Activated CD4-positive, alpha-beta T cell treated with anti-CD3 and anti-CD28 coated beads, Interleukin-2, amount 50 U/mL, for 24 hours (primary cell): ENCODE data around the gene EPS8.
"Not testable (repeated sequence)": the region's sequence is repeated elsewhere in the genome, so short reads cannot be mapped to it uniquely, and the experiment has no call there.

Source experiments
- DNase-seq, 2 donors: peaks; one replicate each; pipeline ENCODE4 v3.0.0-alpha.2; 2020; ENCODE audit warnings: low read depth in 1 of 2, low spot score in 1 of 2

The EPS8 gene

GRCh38 chr12:15662303-15662980, 126.7 kb downstream of the EPS8 start:
- DNase-seq, result no peak

- DNase-seq, result no peak
Measured at GRCh38 chr12:15651371-15651770, 137.8 kb downstream of the EPS8 start.

GRCh38 chr12:15650399-15651128, 138.6 kb downstream of the EPS8 start:
- DNase-seq, result no peak

GRCh38 chr12:15649347-15649746, 139.8 kb downstream of the EPS8 start:
- DNase-seq, result no peak

- DNase-seq, result no peak
Measured at GRCh38 chr12:15648558-15648957, 140.6 kb downstream of the EPS8 start.

- no peak for DNase-seq
Measured at GRCh38 chr12:15646581-15646980, 142.6 kb downstream of the EPS8 start.

GRCh38 chr12:15644700-15645099, 144.5 kb downstream of the EPS8 start:
- DNase-seq, result no peak

- no peak for DNase-seq
Measured at GRCh38 chr12:15638231-15638630, 151.0 kb downstream of the EPS8 start.

GRCh38 chr12:15636060-15636890, 152.9 kb downstream of the EPS8 start:
- DNase-seq, result no peak

- DNase-seq, result no peak
Measured at GRCh38 chr12:15634010-15634683, 155.0 kb downstream of the EPS8 start.

- no peak for DNase-seq
Measured at GRCh38 chr12:15633201-15633600, 156.0 kb downstream of the EPS8 start.

GRCh38 chr12:15632708-15633107, 156.5 kb downstream of the EPS8 start:
- DNase-seq, result no peak

- DNase-seq, result no peak
Measured at GRCh38 chr12:15631007-15631715, 158.0 kb downstream of the EPS8 start.

- DNase-seq, result no peak
Measured at GRCh38 chr12:15629761-15630160, 159.4 kb downstream of the EPS8 start.

- DNase-seq, result no peak
Measured at GRCh38 chr12:15629108-15629507, 160.1 kb downstream of the EPS8 start.

- no peak for DNase-seq
Measured at GRCh38 chr12:15627995-15628945, 160.9 kb downstream of the EPS8 start.

- no peak for DNase-seq
Measured at GRCh38 chr12:15625075-15625474, 164.1 kb downstream of the EPS8 start.

GRCh38 chr12:15620741-15621539, 168.2 kb downstream of the EPS8 start:
- DNase-seq, result no peak

GRCh38 chr12:15616495-15616894, 172.7 kb downstream of the EPS8 start:
- DNase-seq, result not testable (repeated sequence)
